Superior temporal gyrus (tissue), 1 donor: ENCODE measurements around the gene DNAJC9.

Source experiments
- DNase-seq: peaks from one replicate; pipeline ENCODE4 v3.0.0-alpha.2; 2016; ENCODE audit errors: extremely low spot score

The DNAJC9 gene

DNA sequence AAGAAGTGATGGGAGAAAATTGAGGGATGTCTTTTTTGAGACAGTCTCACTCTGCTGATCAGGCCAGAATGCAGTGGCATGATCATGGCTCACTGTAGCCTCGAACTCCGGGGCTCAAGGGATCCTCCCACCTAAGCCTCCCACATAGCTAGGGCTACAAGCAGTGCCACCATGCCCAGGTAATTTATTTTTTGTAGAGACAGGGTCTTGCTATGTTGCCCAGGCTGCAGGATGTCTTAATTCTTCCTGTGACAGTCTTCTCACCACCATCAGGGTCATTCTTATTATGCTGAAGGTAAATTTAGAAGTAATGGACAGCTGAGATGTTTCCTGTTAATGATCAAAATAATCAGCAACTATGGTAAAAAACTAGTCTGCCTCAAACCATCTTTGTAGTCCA lies 7.1 kb downstream of the DNAJC9 start:
- no peak for DNase-seq

DNA sequence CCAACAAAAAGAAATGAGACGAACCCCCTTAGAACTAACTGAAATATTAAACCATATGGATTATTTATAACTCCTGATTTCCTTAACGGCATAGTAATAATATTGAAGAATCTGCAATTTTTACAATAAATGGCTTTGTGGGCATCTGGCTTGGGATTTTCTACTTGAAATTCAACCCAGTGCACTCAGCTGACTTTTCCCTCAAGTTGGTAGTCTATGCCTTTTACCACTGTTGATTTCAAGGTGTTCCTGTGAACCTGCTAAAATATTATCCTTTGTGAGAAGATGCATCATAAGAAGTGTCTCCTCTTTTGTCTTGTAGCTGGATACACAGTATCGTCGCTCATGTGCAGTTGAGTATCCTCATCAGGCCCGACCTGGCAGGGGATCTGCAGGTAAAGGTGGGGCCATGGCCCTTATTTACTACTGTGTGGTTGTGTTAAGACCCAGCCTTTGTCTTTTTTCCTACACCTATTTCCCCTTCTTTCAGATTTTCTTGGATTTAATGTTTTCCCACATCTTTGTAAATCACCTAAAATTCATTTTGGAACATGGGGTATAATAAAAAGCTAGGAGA lies 8.0 kb downstream of the DNAJC9 start:
- DNase-seq, result no peak

DNA sequence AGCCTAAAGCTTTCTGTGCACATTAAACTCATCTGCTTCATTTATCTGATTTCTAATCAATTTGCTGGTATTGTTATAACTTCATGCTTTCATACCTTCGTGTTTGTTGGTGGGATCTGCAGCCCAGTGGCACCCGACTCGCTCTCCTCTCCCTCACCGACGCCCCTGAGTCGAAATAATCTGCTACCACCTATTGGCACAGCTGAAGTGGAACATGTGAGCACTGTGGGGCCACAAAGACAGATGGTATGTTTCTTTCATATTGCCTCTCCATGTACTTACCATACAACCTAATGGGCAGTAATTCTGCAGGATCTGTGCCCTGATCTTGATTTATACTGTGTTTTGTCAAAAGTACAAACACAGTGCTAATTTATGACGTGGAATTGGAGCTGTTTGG lies 12.4 kb downstream of the DNAJC9 start:
- DNase-seq, result no peak

DNA sequence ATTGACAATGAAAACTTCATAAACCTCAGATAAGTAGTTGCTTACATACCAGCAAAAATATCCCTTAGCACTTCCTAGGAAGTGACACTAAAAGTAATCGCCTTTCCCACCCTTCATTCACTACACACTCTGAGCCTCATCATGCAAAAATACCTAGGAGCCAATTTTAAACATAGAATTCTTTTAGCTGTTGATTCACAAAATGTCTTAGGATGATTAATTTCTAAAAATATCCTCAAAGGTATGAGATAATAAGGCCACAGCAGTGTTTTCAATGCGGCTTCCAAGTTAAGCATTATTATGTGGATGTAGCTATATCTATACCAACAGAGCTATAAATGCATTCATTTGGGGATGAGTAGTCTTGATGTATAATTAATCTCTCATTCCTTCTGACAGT lies 13.2 kb downstream of the DNAJC9 start:
- DNase-seq, result no peak

DNA sequence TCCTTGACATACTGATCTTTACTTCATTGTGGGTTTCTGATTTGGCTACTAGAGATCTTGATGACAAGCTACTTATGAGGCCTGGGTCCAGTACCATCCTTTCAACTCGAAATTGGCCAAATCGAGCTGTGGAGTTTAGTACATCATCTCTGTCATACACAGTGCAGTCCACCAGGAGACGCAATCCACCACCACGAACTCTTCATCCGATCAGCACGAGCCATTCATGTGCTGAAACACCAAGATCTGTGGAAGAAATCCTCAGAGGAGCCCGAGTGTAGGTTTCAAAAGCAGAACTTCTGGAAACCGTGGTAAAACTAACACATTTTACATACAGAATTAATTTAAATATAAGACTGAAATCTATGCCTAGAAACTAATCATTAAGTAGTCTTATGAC lies 14.2 kb downstream of the DNAJC9 start:
- DNase-seq, result no peak

DNA sequence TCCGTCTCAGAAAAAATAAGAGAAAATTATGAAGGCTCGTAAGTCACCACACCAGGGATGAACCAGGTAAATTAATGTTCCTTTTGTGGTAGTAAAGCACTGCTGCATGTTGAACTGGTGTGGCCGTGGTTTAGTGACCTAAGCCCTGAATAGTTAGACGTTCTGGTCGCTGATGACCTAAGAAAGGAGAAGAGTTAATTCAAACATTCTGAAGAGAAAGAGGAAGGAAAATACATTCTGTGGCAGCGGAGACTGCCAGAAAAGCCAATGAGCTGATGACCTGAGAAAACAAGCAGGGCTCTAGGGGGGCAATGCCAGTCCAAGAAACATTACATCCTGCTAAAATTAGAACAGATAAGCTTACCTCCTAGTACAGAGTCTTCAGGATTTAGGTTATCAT lies 17.5 kb downstream of the DNAJC9 start:
- no peak for DNase-seq

DNA sequence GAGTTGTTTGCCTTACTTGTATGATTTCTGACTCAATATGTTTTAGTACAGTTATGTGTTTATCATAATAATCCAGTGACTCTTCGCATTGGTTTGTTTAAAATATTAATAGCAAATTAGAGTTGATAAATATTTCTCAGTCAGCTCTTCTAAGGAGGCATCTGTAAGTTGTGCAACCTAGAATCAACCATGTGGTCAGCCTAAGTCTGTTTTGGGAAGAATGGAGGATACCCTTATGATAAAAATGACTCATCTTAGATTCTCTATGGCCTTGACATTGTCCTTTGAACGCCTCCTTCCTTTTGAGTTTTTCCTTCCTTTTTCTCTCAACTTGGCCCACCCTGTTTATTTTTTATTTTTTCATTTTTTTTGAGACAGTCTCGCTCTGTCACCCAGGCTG lies 18.8 kb downstream of the DNAJC9 start:
- DNase-seq, result no peak

DNA sequence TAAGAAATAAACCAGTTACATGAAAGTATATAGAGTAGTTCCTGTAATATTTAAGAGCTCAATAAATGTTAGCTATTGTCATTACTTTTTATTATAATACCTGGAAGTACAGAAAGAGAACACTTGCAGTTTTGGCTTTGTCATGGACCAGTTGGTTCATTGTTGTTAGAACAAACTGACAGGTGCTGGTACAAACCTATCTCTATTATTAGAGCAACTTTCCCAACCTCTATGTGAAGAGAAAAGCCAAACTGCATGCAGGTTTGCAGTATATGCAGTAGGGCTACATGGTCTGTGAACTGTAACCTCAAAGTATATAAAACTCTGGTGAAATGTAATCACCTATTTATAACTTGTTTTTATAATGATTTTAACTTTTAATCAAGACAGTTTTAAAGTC lies 20.4 kb downstream of the DNAJC9 start:
- DNase-seq, result no peak

DNA sequence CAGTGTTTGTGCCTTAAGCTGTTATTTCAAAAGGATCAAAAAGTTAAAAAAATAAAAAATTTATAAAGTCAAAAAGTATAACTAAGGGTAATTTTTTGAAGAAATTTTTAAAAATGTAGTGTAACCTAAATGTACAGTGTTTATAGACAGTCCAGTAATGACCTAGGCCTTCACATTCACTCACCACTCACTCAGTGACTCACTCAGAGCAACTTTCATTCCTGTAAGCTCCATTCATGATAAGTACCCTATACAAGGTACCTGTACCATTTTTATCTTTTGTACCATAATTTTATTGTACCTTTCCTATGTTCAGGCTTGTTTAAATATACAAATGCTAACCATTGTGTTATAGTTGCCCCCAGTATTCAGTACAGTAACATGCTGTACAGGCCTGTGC lies 21.5 kb downstream of the DNAJC9 start:
- no peak for DNase-seq

DNA sequence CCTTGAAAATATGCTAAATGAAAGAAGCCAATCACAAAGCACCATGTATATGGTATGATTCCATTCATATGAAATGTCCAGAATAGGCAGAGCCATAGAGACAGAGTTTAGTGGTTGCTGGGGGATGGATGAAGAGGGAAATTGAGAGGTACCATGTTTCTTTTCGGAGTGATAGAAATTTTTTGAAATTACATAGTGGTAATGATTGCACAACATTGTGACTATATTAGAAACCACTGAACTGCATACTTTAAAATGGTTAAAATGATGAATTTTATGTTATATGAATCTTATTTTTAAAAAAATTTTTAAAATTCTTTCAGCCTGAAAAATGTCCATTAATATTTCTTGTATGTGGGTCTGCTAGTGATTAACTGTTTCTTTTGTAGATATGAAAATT lies 26.1 kb downstream of the DNAJC9 start:
- no peak for DNase-seq

DNA sequence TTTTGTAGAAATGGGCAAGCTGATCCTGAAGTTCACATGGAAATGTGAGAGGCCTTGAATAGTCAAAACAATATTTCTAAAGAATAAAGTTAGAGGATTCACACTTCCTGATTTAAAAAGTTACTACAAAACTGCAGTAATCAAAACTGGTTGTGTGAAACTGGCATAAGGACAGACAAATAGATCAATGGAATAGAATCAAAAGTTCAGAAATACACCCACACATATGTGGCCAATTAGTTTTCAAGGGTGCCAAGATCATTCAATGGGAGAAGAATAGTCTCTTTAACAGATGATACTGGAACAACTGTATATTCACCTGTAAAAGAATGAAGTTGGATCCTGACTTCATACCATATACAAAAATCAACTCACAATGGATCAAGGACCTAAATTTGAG lies 27.7 kb downstream of the DNAJC9 start:
- no peak for DNase-seq

DNA sequence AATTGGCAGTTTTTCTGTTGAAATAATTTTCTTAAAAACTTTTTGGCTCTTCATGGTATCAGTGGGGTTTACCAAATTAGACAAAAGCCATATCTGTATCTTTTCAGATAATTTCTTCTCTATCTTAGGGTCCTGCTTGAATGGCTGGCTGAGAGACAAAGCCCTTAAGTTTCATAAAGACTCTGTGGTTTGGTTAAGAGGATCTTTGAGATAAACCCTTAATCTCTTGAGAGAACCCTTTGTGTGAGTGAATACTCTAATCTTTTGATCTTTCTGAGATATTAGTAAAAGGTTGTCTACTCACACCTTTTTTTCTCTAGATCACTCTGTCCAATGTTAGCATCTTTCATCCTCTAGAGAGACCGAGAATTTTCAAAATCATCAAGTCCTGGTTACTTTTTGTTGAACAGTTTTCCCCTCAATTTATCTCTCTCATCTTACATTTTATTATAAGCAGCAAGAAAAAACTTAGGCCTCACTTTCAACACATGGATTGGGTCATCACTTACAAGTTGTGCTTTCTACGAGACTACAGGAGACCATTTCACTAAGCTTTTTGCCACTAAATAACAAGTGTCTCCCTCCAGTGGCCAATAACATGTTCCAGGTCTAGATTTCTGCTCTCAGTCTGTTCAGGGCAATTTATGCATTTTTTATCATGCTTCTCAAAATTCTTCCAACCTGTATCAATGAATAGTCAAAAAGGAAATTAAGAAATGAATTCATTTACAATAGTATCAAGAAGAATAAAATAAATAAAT lies 28.4 kb downstream of the DNAJC9 start:
- DNase-seq, result no peak

DNA sequence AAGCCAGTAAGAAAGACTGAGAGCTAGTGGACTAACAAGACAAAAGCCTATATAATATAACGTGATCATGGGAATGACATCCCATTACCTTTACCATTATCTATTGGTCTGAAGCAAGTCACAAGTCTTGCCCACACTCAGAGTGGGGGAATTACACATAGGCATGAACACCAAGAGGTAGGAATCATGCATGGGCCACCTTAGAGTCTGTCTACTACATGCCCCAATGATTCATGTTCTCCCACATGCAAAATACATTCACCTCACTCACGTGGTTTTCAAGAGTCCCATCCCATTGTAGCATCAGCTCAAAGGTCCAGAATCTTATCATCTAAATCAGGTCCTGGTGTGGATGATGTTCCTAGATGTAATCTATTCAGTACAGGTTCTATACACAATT lies 29.4 kb downstream of the DNAJC9 start:
- no peak for DNase-seq

DNA sequence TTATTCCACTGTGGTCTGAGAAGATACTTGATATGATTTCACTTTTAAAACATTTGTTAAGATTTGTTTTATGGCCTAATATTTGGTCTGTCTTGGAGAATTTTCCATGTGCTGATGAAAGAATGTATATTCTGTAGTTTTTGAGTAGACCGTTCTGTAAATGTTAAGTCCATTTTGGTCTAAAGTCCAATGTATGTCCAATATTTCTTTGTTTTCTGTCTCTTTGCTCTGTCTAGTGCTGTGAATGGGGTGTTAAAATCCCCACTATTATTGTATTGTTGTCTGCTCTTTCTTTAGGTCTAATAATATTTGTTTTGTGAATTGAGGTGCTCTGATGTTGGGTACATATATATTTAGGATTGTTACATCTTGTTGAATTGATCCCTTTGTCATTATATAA lies 31.3 kb downstream of the DNAJC9 start:
- DNase-seq, result no peak

DNA sequence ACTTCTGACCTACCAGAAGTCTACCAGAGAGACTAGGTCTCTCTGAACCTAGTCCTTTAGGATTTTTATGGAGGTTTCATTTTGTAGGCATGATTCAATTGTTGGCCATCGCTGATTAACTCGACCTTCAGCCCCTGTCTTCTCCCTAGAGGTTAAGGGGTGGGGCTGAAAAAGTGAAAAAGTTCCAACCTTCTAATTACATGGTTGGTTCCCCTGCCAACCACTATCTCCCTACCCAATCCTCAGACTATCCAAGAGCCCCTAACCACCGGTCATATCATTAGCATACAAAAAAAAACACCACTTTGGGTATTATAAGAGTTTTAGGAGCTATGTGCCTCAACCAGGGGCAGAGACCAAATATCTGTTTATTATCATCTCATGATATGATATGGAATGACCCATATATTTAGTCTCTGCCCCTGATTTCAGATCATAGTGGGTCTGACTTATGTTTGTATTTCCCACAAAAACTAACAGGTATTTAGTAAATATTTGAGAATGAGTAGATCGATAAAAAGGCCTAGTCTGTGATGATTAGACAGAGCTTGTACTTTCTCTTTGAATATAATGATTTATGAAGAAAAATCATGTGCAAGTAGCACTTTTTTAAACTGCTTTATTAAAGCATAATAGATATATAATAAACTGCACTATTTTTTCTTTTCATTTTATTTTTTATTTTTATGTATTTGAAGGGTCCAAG lies 35.8 kb downstream of the DNAJC9 start:
- DNase-seq, result no peak

DNA sequence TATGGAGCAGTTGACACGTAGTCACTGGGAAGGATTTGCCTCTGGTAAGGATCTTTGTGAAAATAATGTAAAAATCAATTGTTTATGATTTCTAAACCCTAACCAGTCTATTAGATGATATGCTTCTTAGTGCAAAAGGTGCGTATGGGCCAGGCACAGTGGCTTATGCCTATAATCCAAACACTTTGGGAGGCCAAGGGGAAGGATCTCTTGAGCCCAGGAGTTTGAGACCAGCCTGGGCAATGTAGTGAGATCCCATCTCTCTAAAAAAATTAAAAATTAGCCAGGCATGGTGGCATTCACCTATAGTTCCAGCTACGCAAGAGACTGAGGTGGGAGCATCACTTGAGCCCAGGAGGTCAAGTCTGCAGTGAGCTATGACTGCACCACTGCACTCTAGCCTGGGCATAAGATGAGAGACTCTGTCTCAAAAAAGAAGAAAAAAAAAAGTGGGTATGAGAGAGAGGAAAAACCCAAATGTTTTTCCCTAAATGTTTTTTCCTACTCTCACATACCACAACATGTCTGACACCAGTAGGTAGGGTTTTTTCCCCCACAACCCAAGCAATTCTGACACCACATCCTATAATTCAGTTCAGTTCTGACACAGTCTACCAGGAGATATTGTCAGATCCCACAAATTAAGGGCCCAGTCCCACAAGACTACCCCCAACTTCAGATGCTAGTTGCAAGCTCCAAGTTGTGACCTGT lies 36.5 kb downstream of the DNAJC9 start:
- DNase-seq, result no peak

DNA sequence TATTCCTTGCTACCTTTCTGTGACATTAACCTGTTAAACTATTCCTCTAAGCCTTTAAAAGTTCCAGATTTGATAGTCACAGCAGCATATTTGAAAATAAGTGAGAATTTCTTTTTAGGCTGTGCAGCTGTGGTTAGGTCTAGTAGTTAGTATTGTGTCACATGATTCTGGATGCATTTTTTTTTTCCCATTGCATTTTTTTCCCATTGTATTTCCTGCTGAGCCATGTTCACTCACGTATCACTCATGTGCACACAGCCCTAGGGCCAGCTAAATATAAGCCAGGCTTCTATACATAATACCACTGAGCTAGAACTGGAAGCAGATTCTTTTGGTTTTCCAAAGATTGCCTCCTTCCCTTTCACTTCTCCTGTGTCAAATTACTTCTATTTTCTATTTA lies 37.4 kb downstream of the DNAJC9 start:
- no peak for DNase-seq

DNA sequence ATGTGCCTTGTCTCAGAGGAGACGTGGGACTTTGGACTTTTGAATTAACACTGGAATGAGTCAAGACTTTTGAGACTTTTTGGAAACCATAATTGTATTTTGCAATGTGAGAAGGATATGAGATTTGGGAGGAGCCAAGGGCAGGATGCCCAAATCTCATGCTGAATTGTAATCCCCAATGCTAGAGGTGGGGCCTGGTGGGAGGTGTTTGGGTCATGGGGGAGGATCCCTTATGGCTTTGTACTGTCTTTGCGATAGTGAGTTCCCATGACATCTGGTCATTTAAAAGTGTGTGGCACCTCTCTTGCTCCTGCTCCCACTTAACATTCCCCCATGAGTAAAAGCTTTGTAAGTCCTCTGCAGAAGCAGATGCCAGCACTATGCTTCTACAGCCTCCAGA lies 39.2 kb downstream of the DNAJC9 start:
- no peak for DNase-seq

DNA sequence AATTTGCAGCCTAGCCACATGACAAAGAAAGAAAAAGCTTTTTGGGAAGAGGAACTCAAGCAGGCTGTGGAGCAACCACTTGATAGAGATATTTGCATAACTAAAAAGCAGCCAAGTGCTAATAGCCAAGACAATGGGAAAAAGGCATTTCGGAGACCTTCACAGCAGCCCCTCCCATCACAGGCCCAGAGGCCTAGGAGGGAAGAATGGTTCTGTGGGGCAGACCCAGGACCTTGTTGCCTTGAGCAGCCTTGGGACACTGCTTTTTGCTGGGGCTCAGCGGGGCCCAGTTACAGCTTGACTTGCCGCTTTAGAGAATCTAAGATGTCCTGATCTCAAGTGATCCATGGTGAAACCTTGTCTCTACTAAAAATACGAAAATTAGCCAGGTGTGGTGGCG lies 40.7 kb downstream of the DNAJC9 start:
- no peak for DNase-seq

DNA sequence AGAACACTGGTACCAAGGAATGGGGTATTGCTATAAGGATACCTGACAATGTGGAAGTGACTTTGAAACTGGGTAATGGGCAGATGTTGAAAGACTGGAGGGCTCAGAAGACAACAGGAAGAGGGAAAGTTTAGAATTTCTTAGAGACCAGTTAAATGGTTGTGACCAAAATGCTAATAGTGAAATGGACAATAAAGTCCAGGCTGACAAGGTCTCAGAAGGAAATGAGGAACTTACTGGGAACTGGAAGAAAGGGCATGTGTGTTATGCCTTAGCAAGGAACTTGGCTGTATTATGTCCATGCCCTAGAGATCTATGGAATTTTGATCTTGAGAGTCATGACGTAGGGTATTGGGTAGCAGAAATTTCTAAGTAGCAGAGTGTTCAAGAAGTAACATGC lies 41.2 kb downstream of the DNAJC9 start:
- DNase-seq, result no peak

DNA sequence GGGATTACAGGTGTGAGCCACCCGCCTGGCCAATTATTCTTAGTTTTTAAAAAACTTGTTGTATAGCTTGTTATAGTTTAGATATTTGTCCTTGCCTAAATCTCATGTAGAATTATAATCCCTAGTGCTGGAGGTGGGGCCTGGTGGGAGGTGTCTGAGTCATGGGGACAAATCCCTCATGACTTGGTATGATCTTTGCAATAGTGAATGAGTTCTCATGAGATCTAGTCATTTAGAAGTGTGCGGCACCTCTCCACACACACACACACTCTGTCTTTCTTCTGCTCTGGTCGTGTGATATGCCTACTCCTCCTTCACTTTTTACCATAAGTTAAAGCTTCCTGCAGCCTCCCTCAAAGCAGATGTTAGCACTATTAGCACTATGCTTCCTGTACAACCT lies 42.0 kb downstream of the DNAJC9 start:
- no peak for DNase-seq
